Activated naive CD4-positive, alpha-beta T cell treated with anti-CD3 and anti-CD28 coated beads for 36 hours (primary cell): ENCODE results near the gene RGS6. TPM values are rescaled to one million over a fixed set of nuclear protein-coding genes. Genes with fewer than 3 reads are reported as not detected.

Experiments used
- CTCF ChIA-PET: fragments of 350-600 bp; sonication (Branson Sonifier 250); formaldehyde crosslinking; loops from one replicate; lab custom pipeline; 2021; ENCODE audit warnings: antibody characterized with exemption; lab: Charles Lee
- DNase-seq: peaks from one replicate; pipeline ENCODE4 v3.0.0-alpha.2; 2020
- H3K27ac Mint-ChIP-seq: one replicate; pipeline ENCODE4 v1.8.0; 2021; ENCODE audit warnings: mild to moderate bottlenecking, mixed read lengths
- H3K27me3 Mint-ChIP-seq: one replicate; pipeline ENCODE4 v1.8.0; 2021; ENCODE audit warnings: low read depth, mixed read lengths
- H3K36me3 Mint-ChIP-seq: one replicate; pipeline ENCODE4 v1.8.0; 2021; ENCODE audit warnings: low read depth, mixed read lengths
- H3K4me1 Mint-ChIP-seq: one replicate; pipeline ENCODE4 v1.8.0; 2021; ENCODE audit warnings: low read depth, mixed read lengths
- H3K4me3 Mint-ChIP-seq: one replicate; pipeline ENCODE4 v1.8.0; 2021; ENCODE audit warnings: mild to moderate bottlenecking, moderate library complexity, mixed read lengths
- H3K9me3 Mint-ChIP-seq: one replicate; pipeline ENCODE4 v1.8.0; 2021; ENCODE audit warnings: mixed read lengths
- intact Hi-C: fragments of 100-400 bp; cut with micrococcal nuclease; formaldehyde crosslinking; loops from one replicate; pipeline ENCODE4 v1.15.1; 2023
- total RNA-seq, 2 experiments: library from RNA; stranded (reverse); gene quantifications; one replicate each; pipeline ENCODE4 v1.2.3, GENCODE V29; 2021

Gene RGS6
- total RNA-seq, 2 experiments from 2014 or later = not detected

- H3K27ac Mint-ChIP-seq = no peak overlapping the region
- peaks cover 4% of the 10 kb centered on the region for H3K9me3 Mint-ChIP-seq
- peaks cover 1% of the 10 kb centered on the region for H3K36me3 Mint-ChIP-seq
- peaks cover 2% of the 10 kb centered on the region for H3K4me1 Mint-ChIP-seq
- no peak for DNase-seq
- H3K27me3 Mint-ChIP-seq = peaks cover 6% of the 10 kb centered on the region
- no peak overlapping the region for H3K4me3 Mint-ChIP-seq
- intact Hi-C loops = no loop called here
- CTCF ChIA-PET = interaction anchor here (0.6 to 3.0 kb wide), 3 partner anchors 19 to 1363 kb away, joined by 3 to 8 read pairs (median 7); no protein-coding TSS in a partner anchor
These were observed 487.1 kb downstream of the RGS6 start for GRCh38 chr14:72419226-72419775.

- Mint-ChIP-seq H3K27me3 (peaks cover 2% of the 10 kb centered on the region), H3K36me3 (no peaks in the 10 kb centered on the region), H3K4me1 (peaks cover 2% of the 10 kb centered on the region), H3K4me3 (no peak overlapping the region), H3K9me3 (no peaks in the 10 kb centered on the region), H3K27ac (no peak overlapping the region)
- CTCF ChIA-PET = interaction anchor here (0.6 to 3.0 kb wide), 12 partner anchors 13 to 1705 kb away, joined by 3 to 8 read pairs (median 3); no protein-coding TSS in a partner anchor
- peak; percentile 91 for DNase-seq
- intact Hi-C loops = loop anchor here (1.0 to 5.0 kb wide), 3 partner anchors 317 to 489 kb away; partner anchors contain the start of gene RGS6
These were observed 488.7 kb downstream of the RGS6 start for GRCh38 chr14:72420749-72421474.

GRCh38 chr14:72423957-72424356, 491.7 kb downstream of the RGS6 start:
- Mint-ChIP-seq H3K4me1 (peaks cover 2% of the 10 kb centered on the region), H3K9me3 (peaks cover 10% of the 10 kb centered on the region), H3K27me3 (peaks cover 2% of the 10 kb centered on the region), H3K36me3 (no peaks in the 10 kb centered on the region), H3K4me3 (no peak overlapping the region), H3K27ac (no peak overlapping the region)
- intact Hi-C loops = loop anchor here (5.0 kb wide), 1 partner anchor 492 kb away; the partner anchor contains the start of gene RGS6
- CTCF ChIA-PET = interaction anchor here (0.6 kb wide), 1 partner anchor 567 kb away, joined by 3 read pairs; no protein-coding TSS in a partner anchor
- DNase-seq = no peak

- intact Hi-C loops = no loop called here
- CTCF ChIA-PET = no interaction called here
- H3K9me3 Mint-ChIP-seq = peaks cover 15% of the 10 kb centered on the region
- H3K36me3 Mint-ChIP-seq = no peaks in the 10 kb centered on the region
- no peaks in the 10 kb centered on the region for H3K4me1 Mint-ChIP-seq
- H3K4me3 Mint-ChIP-seq = no peak overlapping the region
- no peak overlapping the region for H3K27ac Mint-ChIP-seq
- DNase-seq = no peak
- no peaks in the 10 kb centered on the region for H3K27me3 Mint-ChIP-seq
These were observed 498.2 kb downstream of the RGS6 start for GRCh38 chr14:72430457-72430856.

- Mint-ChIP-seq H3K9me3 (peaks cover 12% of the 10 kb centered on the region), H3K36me3 (no peaks in the 10 kb centered on the region), H3K4me3 (no peak overlapping the region), H3K4me1 (no peaks in the 10 kb centered on the region), H3K27ac (no peak overlapping the region), H3K27me3 (no peaks in the 10 kb centered on the region)
- intact Hi-C loops = no loop called here
- CTCF ChIA-PET = no interaction called here
- no peak for DNase-seq
These were observed 500.5 kb downstream of the RGS6 start for GRCh38 chr14:72432748-72433147.

- no peak overlapping the region for H3K4me3 Mint-ChIP-seq
- H3K27me3 Mint-ChIP-seq = no peaks in the 10 kb centered on the region
- H3K27ac Mint-ChIP-seq = no peak overlapping the region
- DNase-seq = no peak
- intact Hi-C loops = no loop called here
- H3K36me3 Mint-ChIP-seq = no peaks in the 10 kb centered on the region
- peaks cover 5% of the 10 kb centered on the region for H3K9me3 Mint-ChIP-seq
- CTCF ChIA-PET = interaction anchor here (0.8 kb wide), 1 partner anchor 13 kb away, joined by 3 read pairs; no protein-coding TSS in a partner anchor
- no peaks in the 10 kb centered on the region for H3K4me1 Mint-ChIP-seq
These were observed 501.3 kb downstream of the RGS6 start for GRCh38 chr14:72433511-72433910.

GRCh38 chr14:72434856-72435255, 502.6 kb downstream of the RGS6 start:
- no peak overlapping the region for H3K4me3 Mint-ChIP-seq
- DNase-seq = no peak
- peaks cover 4% of the 10 kb centered on the region for H3K9me3 Mint-ChIP-seq
- no peaks in the 10 kb centered on the region for H3K27me3 Mint-ChIP-seq
- intact Hi-C loops = no loop called here
- CTCF ChIA-PET = no interaction called here
- no peak overlapping the region for H3K27ac Mint-ChIP-seq
- no peaks in the 10 kb centered on the region for H3K36me3 Mint-ChIP-seq
- H3K4me1 Mint-ChIP-seq = peaks cover 4% of the 10 kb centered on the region

- Mint-ChIP-seq H3K4me1 (peaks cover 29% of the 10 kb centered on the region), H3K36me3 (no peaks in the 10 kb centered on the region), H3K27ac (no peak overlapping the region), H3K27me3 (no peaks in the 10 kb centered on the region), H3K4me3 (no peak overlapping the region), H3K9me3 (no peaks in the 10 kb centered on the region)
- DNase-seq = peak; percentile 9
- intact Hi-C loops = loop anchor here (5.0 kb wide), 1 partner anchor 38 kb away; no protein-coding TSS in a partner anchor
- CTCF ChIA-PET = interaction anchor here (1.2 kb wide), 1 partner anchor 17 kb away, joined by 6 read pairs; no protein-coding TSS in a partner anchor
These were observed 507.5 kb downstream of the RGS6 start for GRCh38 chr14:72439707-72440106.

GRCh38 chr14:72443256-72443655, 511.0 kb downstream of the RGS6 start:
- CTCF ChIA-PET = no interaction called here
- Mint-ChIP-seq H3K27ac (no peak overlapping the region), H3K36me3 (no peaks in the 10 kb centered on the region), H3K27me3 (no peaks in the 10 kb centered on the region), H3K4me3 (no peak overlapping the region), H3K9me3 (no peaks in the 10 kb centered on the region), H3K4me1 (peaks cover 32% of the 10 kb centered on the region)
- no peak for DNase-seq
- intact Hi-C loops = loop anchor here (5.0 kb wide), 1 partner anchor 34 kb away; no protein-coding TSS in a partner anchor

- Mint-ChIP-seq H3K27ac (peak overlapping the region; percentile 12), H3K4me1 (peaks cover 32% of the 10 kb centered on the region), H3K9me3 (no peaks in the 10 kb centered on the region), H3K36me3 (no peaks in the 10 kb centered on the region), H3K27me3 (no peaks in the 10 kb centered on the region), H3K4me3 (no peak overlapping the region)
- CTCF ChIA-PET = no interaction called here
- peak; percentile 60 for DNase-seq
- intact Hi-C loops = loop anchor here (5.0 kb wide), 1 partner anchor 33 kb away; no protein-coding TSS in a partner anchor
These were observed 511.8 kb downstream of the RGS6 start for GRCh38 chr14:72443991-72444441.

GRCh38 chr14:72444701-72445100, 512.5 kb downstream of the RGS6 start:
- no peak for DNase-seq
- intact Hi-C loops = loop anchor here (5.0 kb wide), 1 partner anchor 33 kb away; no protein-coding TSS in a partner anchor
- Mint-ChIP-seq H3K27me3 (no peaks in the 10 kb centered on the region), H3K9me3 (no peaks in the 10 kb centered on the region), H3K36me3 (no peaks in the 10 kb centered on the region), H3K4me3 (no peak overlapping the region), H3K27ac (no peak overlapping the region), H3K4me1 (peaks cover 30% of the 10 kb centered on the region)
- CTCF ChIA-PET = no interaction called here

- CTCF ChIA-PET = no interaction called here
- Mint-ChIP-seq H3K27ac (no peak overlapping the region), H3K4me1 (peaks cover 41% of the 10 kb centered on the region), H3K9me3 (no peaks in the 10 kb centered on the region), H3K4me3 (no peak overlapping the region), H3K27me3 (no peaks in the 10 kb centered on the region), H3K36me3 (no peaks in the 10 kb centered on the region)
- intact Hi-C loops = no loop called here
- no peak for DNase-seq
These were observed 516.0 kb downstream of the RGS6 start for GRCh38 chr14:72448212-72448611.
